Measurements from ENCODE around the gene GRHL1.
"Not testable (repeated sequence)": the region's sequence is repeated elsewhere in the genome, so short reads cannot be mapped to it uniquely, and the experiment has no call there.

GRHL1 gene

GRCh38 chr2:9914384-9915065, 37.0 kb upstream of the GRHL1 start:
- Histone ChIP-seq H3K27ac (ENCODE audit: low read depth, low read length) (no peak overlapping the region), H3K79me2 (ENCODE audit: control insufficient read depth, low read length) (no peaks in the 10 kb centered on the region), H3K9me3 (ENCODE audit: control insufficient read depth, insufficient read depth, low read length) (no peaks in the 10 kb centered on the region), H3K9me2 (replicated peaks; ENCODE audit: control insufficient read depth, low read length) (no peaks in the 10 kb centered on the region), H3K36me3 (ENCODE audit: control insufficient read depth, low read length) (peaks cover 19% of the 10 kb centered on the region), H3F3A (ENCODE audit: control insufficient read depth, insufficient read depth) (no peaks in the 10 kb centered on the region), H3K4me1 (ENCODE audit: control insufficient read depth, low read length) (no peaks in the 10 kb centered on the region), H3K4me3 (ENCODE audit: low read length) (no peak overlapping the region), H4K20me1 (ENCODE audit: control insufficient read depth, insufficient read depth, low read depth, low read length) (no peaks in the 10 kb centered on the region), H3K4me2 (ENCODE audit: low read length) (no peak overlapping the region), H3K27me3 (ENCODE audit: control insufficient read depth, low read length) (no peaks in the 10 kb centered on the region)
- TF ChIP-seq CTCF (IDR thresholded peaks at IDR 0.05; ENCODE audit: low read depth, low read length, poor library complexity, severe bottlenecking) (no peak), EZH2phosphoT487 (IDR thresholded peaks at IDR 0.05; ENCODE audit: borderline replicate concordance, low read length) (no peak)

- no peaks in the 10 kb centered on the region for H3F3A ChIP-seq (ENCODE audit: control insufficient read depth, insufficient read depth)
- H4K20me1 ChIP-seq (ENCODE audit: control insufficient read depth, insufficient read depth, low read depth, low read length), result no peaks in the 10 kb centered on the region
- no peaks in the 10 kb centered on the region for H3K4me1 ChIP-seq (ENCODE audit: control insufficient read depth, low read length)
- TF ChIP-seq CTCF (IDR thresholded peaks at IDR 0.05; ENCODE audit: low read depth, low read length, poor library complexity, severe bottlenecking) (no peak), EZH2phosphoT487 (IDR thresholded peaks at IDR 0.05; ENCODE audit: borderline replicate concordance, low read length) (no peak)
- H3K27ac ChIP-seq (ENCODE audit: low read depth, low read length), result no peak overlapping the region
- H3K4me2 ChIP-seq (ENCODE audit: low read length), result no peak overlapping the region
- H3K9me3 ChIP-seq (ENCODE audit: control insufficient read depth, insufficient read depth, low read length), result no peaks in the 10 kb centered on the region
- no peaks in the 10 kb centered on the region for H3K9me2 ChIP-seq (replicated peaks; ENCODE audit: control insufficient read depth, low read length)
- no peak overlapping the region for H3K4me3 ChIP-seq (ENCODE audit: low read length)
- no peaks in the 10 kb centered on the region for H3K27me3 ChIP-seq (ENCODE audit: control insufficient read depth, low read length)
- H3K36me3 ChIP-seq (ENCODE audit: control insufficient read depth, low read length), result peaks cover 19% of the 10 kb centered on the region
- no peaks in the 10 kb centered on the region for H3K79me2 ChIP-seq (ENCODE audit: control insufficient read depth, low read length)
Measured at GRCh38 chr2:9918275-9918674, 33.2 kb upstream of the GRHL1 start.

GRCh38 chr2:9919512-9919911, 32.0 kb upstream of the GRHL1 start:
- Histone ChIP-seq H3K4me3 (ENCODE audit: low read length) (no peak overlapping the region), H3K4me1 (ENCODE audit: control insufficient read depth, low read length) (no peaks in the 10 kb centered on the region), H3K4me2 (ENCODE audit: low read length) (no peak overlapping the region), H3K36me3 (ENCODE audit: control insufficient read depth, low read length) (peaks cover 15% of the 10 kb centered on the region), H3K79me2 (ENCODE audit: control insufficient read depth, low read length) (no peaks in the 10 kb centered on the region), H4K20me1 (ENCODE audit: control insufficient read depth, insufficient read depth, low read depth, low read length) (no peaks in the 10 kb centered on the region), H3K27ac (ENCODE audit: low read depth, low read length) (no peak overlapping the region), H3K9me2 (replicated peaks; ENCODE audit: control insufficient read depth, low read length) (no peaks in the 10 kb centered on the region), H3F3A (ENCODE audit: control insufficient read depth, insufficient read depth) (no peaks in the 10 kb centered on the region), H3K9me3 (ENCODE audit: control insufficient read depth, insufficient read depth, low read length) (no peaks in the 10 kb centered on the region), H3K27me3 (ENCODE audit: control insufficient read depth, low read length) (no peaks in the 10 kb centered on the region)
- TF ChIP-seq CTCF (IDR thresholded peaks at IDR 0.05; ENCODE audit: low read depth, low read length, poor library complexity, severe bottlenecking), result no peak
- no peak for TF ChIP-seq EZH2phosphoT487 (IDR thresholded peaks at IDR 0.05; ENCODE audit: borderline replicate concordance, low read length)

GRCh38 chr2:9927020-9927419, 24.5 kb upstream of the GRHL1 start:
- H3K79me2 ChIP-seq (ENCODE audit: control insufficient read depth, low read length); H3K4me2 ChIP-seq (ENCODE audit: low read length); H3K4me3 ChIP-seq (ENCODE audit: low read length); H3K27me3 ChIP-seq (ENCODE audit: control insufficient read depth, low read length); H3K9me3 ChIP-seq (ENCODE audit: control insufficient read depth, insufficient read depth, low read length); H3K9me2 ChIP-seq (replicated peaks; ENCODE audit: control insufficient read depth, low read length); H3K36me3 ChIP-seq (ENCODE audit: control insufficient read depth, low read length); H3K4me1 ChIP-seq (ENCODE audit: control insufficient read depth, low read length); H3K27ac ChIP-seq (ENCODE audit: low read depth, low read length); H4K20me1 ChIP-seq (ENCODE audit: control insufficient read depth, insufficient read depth, low read depth, low read length); H3F3A ChIP-seq (ENCODE audit: control insufficient read depth, insufficient read depth): not testable (repeated sequence)
